Lung microvascular endothelial cell (primary cell): ENCODE results near the gene GLYR1. TPM values are rescaled to one million over a fixed set of nuclear protein-coding genes. Genes with fewer than 3 reads are reported as not detected.

Source experiments
- DNase-seq, 2 donors: peaks; one replicate each; pipeline versions ENCODE4 v3.0.0 to v3.0.0-alpha.2; 2010; ENCODE audit warnings: low read depth in 2 of 2
- total RNA-seq: library from RNA; depleted of rRNA; stranded (reverse); fragments of >200 nt; gene quantifications from 2 replicates; pipeline ENCODE4 v1.2.1, GENCODE V29; 2014

The GLYR1 gene
- total RNA-seq, 1 donor from 2014 or later = 47.8 TPM

DNA sequence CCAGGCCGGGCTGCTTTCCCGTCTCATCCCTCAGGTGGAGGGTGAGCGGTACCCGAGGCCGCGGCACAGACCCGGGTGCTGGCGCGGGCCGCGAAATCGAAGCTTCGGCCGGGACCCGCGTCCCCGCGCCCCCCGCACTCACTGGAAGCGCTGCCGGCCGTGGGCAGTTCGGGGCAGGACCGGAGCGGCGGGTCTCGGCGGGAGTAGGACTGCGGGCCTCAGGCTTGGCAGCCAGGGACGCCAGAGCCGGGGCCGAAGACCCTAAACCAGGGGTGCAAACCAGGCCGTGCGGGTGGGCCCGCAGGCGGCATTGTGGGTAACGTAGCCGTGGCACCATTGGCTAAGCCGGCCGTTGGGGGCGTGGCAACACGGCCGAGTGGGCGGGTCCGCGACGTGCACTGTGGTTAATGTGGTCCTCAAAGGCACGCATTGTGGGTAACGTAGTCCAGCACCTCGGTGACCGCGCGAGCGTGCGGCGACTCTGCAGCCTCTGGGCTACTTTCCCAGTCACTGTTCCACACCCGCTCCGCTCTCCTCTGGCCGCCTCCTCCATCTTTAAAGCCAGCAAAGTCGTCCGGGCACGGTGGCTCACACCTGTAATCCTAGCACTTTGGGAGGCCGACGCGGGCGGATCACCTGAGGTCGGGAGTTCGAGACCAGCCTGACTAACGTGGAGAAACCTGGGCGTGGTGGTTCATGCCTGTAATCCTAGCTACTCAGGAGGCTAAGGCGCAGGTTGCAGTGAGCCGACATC, 80.0 kb downstream of the GLYR1 start, which contains the start of gene ZNF500:
Gene ZNF500 (minus strand): TSS at position 288 of the 754 bp plus-strand sequence. CDS start 1,184 bp downstream, outside the sequence.
- peak; percentile 96 to 98 for DNase-seq

DNA sequence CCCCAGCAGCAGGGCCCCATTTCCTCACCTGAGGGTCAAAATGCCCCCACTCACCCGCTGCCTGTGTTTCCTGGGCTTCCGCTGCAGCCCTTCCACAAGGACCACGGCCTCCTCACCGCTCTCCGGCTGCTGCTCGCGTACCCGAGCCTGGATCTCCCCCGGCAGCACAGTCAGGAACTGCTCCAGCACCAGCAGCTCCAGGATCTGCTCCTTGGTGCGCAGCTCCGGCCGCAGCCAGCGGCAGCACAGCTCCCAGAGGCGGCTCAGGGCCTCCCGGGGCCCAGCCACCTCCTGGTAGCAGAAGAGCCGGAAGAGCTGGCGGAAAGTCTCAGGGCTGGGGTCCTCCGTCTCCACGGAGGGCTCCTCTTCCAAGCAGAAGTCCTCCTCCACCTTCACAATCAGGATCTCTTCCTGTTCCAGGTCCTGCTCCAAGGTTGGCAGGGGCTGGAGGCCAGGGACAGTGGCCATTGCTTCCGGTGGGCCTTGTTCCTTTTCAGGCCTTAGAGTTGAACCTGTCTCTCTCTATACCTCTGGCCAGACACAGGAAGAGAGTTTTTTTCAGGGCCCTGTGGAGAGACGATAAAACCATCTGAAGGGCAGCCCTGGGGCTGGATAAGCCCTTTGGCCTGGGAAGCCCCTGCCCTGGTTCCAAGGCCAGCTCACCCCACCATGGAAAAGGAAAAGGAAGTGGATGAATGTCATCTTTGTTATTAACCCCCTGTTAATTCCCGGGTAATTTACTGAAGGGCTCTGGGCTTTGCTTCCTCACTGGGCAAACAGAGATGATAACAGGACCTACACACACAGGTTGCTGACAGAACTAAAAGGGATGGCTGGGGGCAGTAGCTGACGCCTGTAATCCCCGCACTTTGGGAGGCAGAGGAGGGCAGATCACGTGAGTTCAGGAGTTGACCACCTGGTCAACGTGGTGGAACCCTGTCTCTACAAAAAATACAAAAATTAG, 81.3 kb downstream of the GLYR1 start:
- DNase-seq = peak in 1 of 2 donors; percentile 36

DNA sequence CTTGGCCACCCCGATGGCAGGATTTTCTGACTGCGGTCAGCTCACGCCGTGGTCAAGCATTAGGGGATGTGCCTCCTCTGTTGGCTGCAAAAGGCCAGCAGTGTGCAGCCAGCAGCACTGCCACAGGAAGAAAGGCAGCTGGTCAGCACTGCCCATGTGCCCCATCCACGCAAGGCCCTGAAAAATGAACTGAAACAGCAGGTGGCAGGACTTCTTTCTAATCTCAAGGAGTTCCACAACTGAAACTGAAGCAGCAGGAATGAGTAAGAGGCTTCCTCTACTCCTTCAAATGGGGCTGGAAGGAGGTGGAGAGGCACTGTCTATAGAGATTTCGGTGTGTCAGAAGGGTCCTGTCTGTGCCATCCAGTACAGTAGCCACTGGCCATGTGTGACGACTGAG, 83.3 kb downstream of the GLYR1 start:
- DNase-seq = no peak

DNA sequence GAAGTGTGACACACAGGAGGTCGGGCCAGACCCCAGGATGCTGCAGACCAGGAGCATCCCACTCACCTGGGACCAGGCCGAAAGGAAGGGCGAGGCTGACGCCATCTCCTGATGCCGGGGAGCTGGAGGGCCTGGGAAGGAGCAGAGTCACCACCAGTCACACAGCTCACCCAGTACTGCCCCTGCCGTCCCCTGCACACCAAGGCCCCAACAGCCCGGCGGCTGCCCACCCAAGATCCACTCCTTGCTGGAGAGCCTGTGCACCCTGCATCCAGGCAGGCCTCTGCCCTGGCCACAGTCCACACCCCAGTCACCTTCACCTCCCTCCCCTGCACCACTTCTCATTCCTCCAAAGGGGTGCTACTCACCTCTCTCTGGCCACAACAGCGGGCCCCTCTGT, 84.9 kb downstream of the GLYR1 start:
- DNase-seq = no peak

DNA sequence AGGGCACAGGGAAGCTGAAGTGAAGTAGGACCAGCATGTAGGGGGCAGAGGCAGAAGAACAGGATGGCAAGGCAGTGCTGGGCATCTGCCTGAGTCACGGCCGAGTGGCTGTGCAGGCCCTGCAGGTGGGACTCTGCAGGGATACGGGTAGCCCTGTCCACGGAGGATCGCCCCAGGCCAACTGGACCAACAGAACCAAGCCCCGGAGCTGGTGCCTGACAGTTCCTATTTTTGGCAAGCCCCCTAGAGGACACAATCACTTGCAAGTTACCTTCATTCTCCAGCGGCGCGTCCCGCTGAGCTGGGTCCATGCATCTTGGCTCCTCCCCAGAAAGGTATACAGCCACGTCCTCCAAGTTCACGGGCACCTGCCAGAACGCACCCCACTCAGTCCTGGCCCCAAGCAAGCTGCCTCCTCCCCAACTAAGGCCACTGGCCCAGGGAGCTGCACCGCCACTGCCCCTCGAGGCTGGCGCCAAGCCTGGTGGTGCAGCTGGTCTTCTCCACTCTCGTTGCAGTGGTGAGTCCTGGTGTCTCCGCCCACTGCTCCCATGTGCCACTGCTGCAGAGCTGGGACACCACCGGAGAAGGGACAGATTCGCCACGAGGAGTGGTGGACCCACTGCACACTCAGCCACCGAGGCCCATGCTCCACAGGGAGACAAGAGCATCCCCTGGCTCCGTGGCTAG, 86.7 kb downstream of the GLYR1 start:
- no peak for DNase-seq

DNA sequence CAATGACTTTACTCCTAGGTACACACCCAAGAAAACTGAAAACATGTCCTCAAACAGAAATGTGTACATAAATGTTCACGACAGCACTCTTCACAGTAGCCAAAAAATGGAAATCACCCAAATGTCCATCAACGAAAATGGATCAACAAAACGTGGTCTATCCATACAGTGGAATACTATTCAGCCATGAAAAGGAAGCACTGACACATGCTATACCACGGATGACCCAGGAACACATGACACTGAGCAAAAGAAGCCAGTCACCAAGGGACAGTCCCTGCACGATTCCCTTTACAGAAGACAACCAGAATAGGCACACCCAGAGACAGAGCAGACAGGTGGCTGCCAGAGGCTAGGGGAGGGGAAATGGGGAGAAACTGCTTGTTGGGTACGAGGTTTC, 91.4 kb downstream of the GLYR1 start:
- DNase-seq = no peak

DNA sequence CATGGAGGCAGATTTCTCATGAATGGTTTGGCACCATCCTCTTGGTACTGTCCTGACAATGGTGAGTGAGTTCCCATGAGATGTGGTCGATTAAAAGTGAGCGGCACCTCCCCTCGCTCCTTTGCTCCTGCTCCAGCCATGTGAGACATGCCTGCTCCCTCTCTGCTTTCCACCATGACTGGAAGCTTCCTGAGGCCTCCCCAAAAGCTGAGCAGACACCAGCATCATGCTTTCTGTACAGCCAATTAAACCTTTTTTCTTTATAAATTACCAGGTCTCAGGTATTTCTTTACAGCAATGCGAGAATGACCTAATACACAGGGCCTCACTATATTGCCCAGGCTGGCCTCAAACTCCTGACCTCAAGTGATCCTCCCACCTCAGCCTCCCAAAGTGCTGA, 92.2 kb downstream of the GLYR1 start:
- no peak for DNase-seq

DNA sequence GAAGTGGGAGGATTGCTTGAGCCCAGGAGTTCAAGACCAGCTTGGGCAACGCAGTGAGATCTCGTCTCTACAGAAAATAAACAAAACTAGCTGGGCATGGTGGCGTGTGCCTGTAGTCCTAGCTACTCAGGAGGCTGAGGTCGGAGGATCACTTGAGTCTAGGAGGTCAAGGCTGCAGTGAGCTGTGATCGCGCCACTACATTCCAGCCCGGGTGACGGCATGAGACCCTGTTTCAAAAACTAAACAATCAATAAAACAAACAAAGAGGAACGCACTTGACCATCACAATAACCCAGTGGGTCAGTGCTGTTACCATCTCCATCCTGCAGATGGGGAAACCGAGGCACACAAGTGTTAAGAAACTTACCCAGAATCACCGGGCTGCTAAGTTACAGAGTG, 93.9 kb downstream of the GLYR1 start:
- no peak for DNase-seq

Other genes with a start within 250 kb of the GLYR1 start
- gene UBALD1, start 232.4 kb downstream of the GLYR1 start, total RNA-seq = 3.9 and 4.4 TPM in 2 replicates
- 15.7 and 18.3 TPM in 2 replicates for gene MGRN1, start 222.5 kb downstream of the GLYR1 start, total RNA-seq
- 22.0 and 31.2 TPM in 2 replicates for gene NUDT16L1, start 153.7 kb downstream of the GLYR1 start, total RNA-seq
- 10.0 and 21.2 TPM in 2 replicates for gene ANKS3, start 113.0 kb downstream of the GLYR1 start, total RNA-seq
- gene DNAAF8, start 112.8 kb downstream of the GLYR1 start, total RNA-seq = 0.22 and 0.40 TPM in 2 replicates
- 3.7 and 6.2 TPM in 2 replicates for gene ZNF500, start 80.1 kb downstream of the GLYR1 start, total RNA-seq
- gene SEPTIN12, start 58.9 kb downstream of the GLYR1 start, total RNA-seq = not detected in 2 replicates
- not detected in 2 replicates for gene SMIM22, start 51.9 kb downstream of the GLYR1 start, total RNA-seq
- gene ROGDI, start 44.7 kb downstream of the GLYR1 start, total RNA-seq = 22.0 and 33.3 TPM in 2 replicates
- 16.3 and 23.8 TPM in 2 replicates for gene UBN1, start 193 bp upstream of the GLYR1 start, total RNA-seq
- gene PPL, start 89.9 kb upstream of the GLYR1 start, total RNA-seq = 2.4 and 5.4 TPM in 2 replicates
- under 0.01 TPM in 1 of 2 replicates, not detected in the other for gene SEC14L5, start 111.0 kb upstream of the GLYR1 start, total RNA-seq
- 11.1 and 14.3 TPM in 2 replicates for gene NAGPA, start 186.6 kb upstream of the GLYR1 start, total RNA-seq
- not detected in 2 replicates for gene C16orf89, start 218.7 kb upstream of the GLYR1 start, total RNA-seq
- 22.2 and 31.2 TPM in 2 replicates for gene ALG1, start 224.6 kb upstream of the GLYR1 start, total RNA-seq